HCT116 (cell line): Measurements from ENCODE around the gene SH3TC1. TPM values are rescaled to one million over a fixed set of nuclear protein-coding genes. Genes with fewer than 3 reads are reported as not detected.

Experiments used
- ATAC-seq: fragments of 200-7000 bp; cut with Tn5 transposase; 2 replicates; pipeline ENCODE4 v1.9.1; 2020; ENCODE audit warnings: mild to moderate bottlenecking, moderate library complexity
- BruUV-seq: library from RNA; stranded (reverse); fragments of 400-500 nt; replicated peaks from 2 replicates; lab custom pipeline; 2021; lab: Mats Ljungman, UMichigan
- CTCF ChIA-PET: fragments of 300-600 bp; sonication (Branson Sonifier 250); formaldehyde crosslinking; loops from one replicate; lab custom pipeline; 2021; ENCODE audit warnings: antibody characterized with exemption; lab: Charles Lee
- POLR2A ChIA-PET: fragments of 300-600, 350-600 bp; sonication (Branson Sonifier 250); formaldehyde crosslinking; loops from one replicate; lab custom pipeline; 2021; ENCODE audit warnings: antibody characterized with exemption; lab: Charles Lee
- RAD21 ChIA-PET, 2 experiments: fragments of 300-600 bp; sonication (Branson Sonifier 250); formaldehyde crosslinking; loops; one replicate each; lab custom pipeline; 2023; ENCODE audit warnings: low total read pairs in 2 of 2; ENCODE audit not compliant: uncharacterized antibody in 2 of 2, unreplicated experiment in 2 of 2, low non-redundant PET in 1 of 2; lab: Charles Lee
- DNase-seq: peaks from one replicate; pipeline ENCODE4 v3.0.0-alpha.2; 2010; ENCODE audit warnings: low read depth, low spot score
- H2AFZ ChIP-seq: fragments of 200-600 bp; shearing (Covaris generic), sonication (generic); 2 replicates; pipeline ENCODE4 v1.6.1; 2017; ENCODE audit warnings: low read depth, mixed run types, mixed read lengths, antibody characterized with exemption, low read length; ENCODE audit not compliant: poor library complexity, severe bottlenecking
- H3K27ac ChIP-seq: 2 replicates; pipeline ENCODE4 v1.5.1; 2012; ENCODE audit warnings: low read depth, low read length
- H3K27me3 ChIP-seq: fragments of 200-600 bp; sonication (generic); 2 replicates; pipeline ENCODE4 v1.6.1; 2016; ENCODE audit warnings: mixed run types, low read length, mixed read lengths; ENCODE audit not compliant: insufficient read depth
- H3K36me3 ChIP-seq, 2 experiments: fragments of 200-500 bp in 1 of 2; fragments of 200-600 bp in 1 of 2; sonication (Bioruptor generic) in 1 of 2; sonication (generic) in 1 of 2; 2 replicates each; pipeline versions ENCODE4 v1.5.1 to v1.6.1; 2014 to 2016; ENCODE audit warnings: low read length in 2 of 2, inconsistent platforms in 1 of 2, mixed read lengths in 1 of 2, mixed run types in 1 of 2; ENCODE audit not compliant: insufficient read depth in 2 of 2, control insufficient read depth in 1 of 2
- H3K4me1 ChIP-seq, 2 experiments: fragments of 200-600 bp in 1 of 2; sonication (generic) in 1 of 2; 2 replicates each; pipeline versions ENCODE4 v1.5.1 to v1.6.1; 2012 to 2017; ENCODE audit warnings: low read length in 2 of 2, inconsistent platforms in 1 of 2, mild to moderate bottlenecking in 1 of 2, mixed read lengths in 1 of 2, mixed run types in 1 of 2, moderate library complexity in 1 of 2; ENCODE audit not compliant: insufficient read depth in 2 of 2, control insufficient read depth in 1 of 2
- H3K4me2 ChIP-seq: fragments of 200-600 bp; sonication (generic); 2 replicates; pipeline ENCODE4 v1.6.1; 2017; ENCODE audit warnings: mixed run types, low read length, mixed read lengths
- H3K4me3 ChIP-seq, 2 experiments: fragments of 200-600 bp in 1 of 2; sonication (generic) in 1 of 2; replicated peaks in 1 of 2; 2 replicates each; pipeline ENCODE4 v1.5.1; 2011 to 2016; ENCODE audit warnings: low read length in 2 of 2, control low read depth in 1 of 2, low read depth in 1 of 2, mild to moderate bottlenecking in 1 of 2, mixed read lengths in 1 of 2, mixed run types in 1 of 2
- H3K79me2 ChIP-seq: fragments of 200-600 bp; sonication (generic); 2 replicates; pipeline ENCODE4 v1.6.1; 2017; ENCODE audit warnings: mild to moderate bottlenecking, mixed run types, low read length, moderate library complexity, mixed read lengths; ENCODE audit not compliant: insufficient read depth
- H3K9ac ChIP-seq: fragments of 200-600 bp; sonication (generic); 2 replicates; pipeline ENCODE4 v1.6.1; 2016; ENCODE audit warnings: low read length, mixed read lengths
- H3K9me2 ChIP-seq: fragments of 200-600 bp; sonication (generic), shearing (Covaris generic); 2 replicates; pipeline ENCODE4 v1.6.1; 2017; ENCODE audit warnings: mixed run types, mild to moderate bottlenecking, moderate library complexity; ENCODE audit not compliant: insufficient read depth
- H3K9me3 ChIP-seq, 2 experiments: fragments of 200-500 bp in 1 of 2; fragments of 200-600 bp in 1 of 2; sonication (Bioruptor generic) in 1 of 2; sonication (generic) in 1 of 2; 2 replicates each; pipeline ENCODE4 v1.6.1; 2014 to 2017; ENCODE audit warnings: low read length in 2 of 2, mixed read lengths in 2 of 2, inconsistent platforms in 1 of 2, low read depth in 1 of 2, mild to moderate bottlenecking in 1 of 2, mixed run types in 1 of 2, moderate library complexity in 1 of 2; ENCODE audit not compliant: control insufficient read depth in 1 of 2, insufficient read depth in 1 of 2
- H4K20me1 ChIP-seq: fragments of 200-600 bp; sonication (generic), shearing (Covaris generic); 2 replicates; pipeline ENCODE4 v1.6.1; 2017; ENCODE audit warnings: mixed run types, mild to moderate bottlenecking, moderate library complexity; ENCODE audit not compliant: insufficient read depth
- ELF1 ChIP-seq: IDR thresholded peaks from 2 replicates; pipeline ENCODE4 v1.6.1; 2012; ENCODE audit warnings: low read depth, borderline replicate concordance
- FOSL1 ChIP-seq: IDR thresholded peaks from 2 replicates; pipeline ENCODE4 v1.6.1; 2012; ENCODE audit warnings: low read depth
- POLR2AphosphoS5 ChIP-seq: IDR thresholded peaks from 2 replicates; pipeline ENCODE4 v1.6.1; 2011; ENCODE audit warnings: mild to moderate bottlenecking, low read depth, low read length, moderate library complexity
- SIN3A ChIP-seq: IDR thresholded peaks from 2 replicates; pipeline ENCODE4 v1.6.1; 2012; ENCODE audit warnings: low read depth
- SP1 ChIP-seq: IDR thresholded peaks from 2 replicates; pipeline ENCODE4 v1.6.1; 2012; ENCODE audit warnings: low read depth
- TCF7L2 ChIP-seq: IDR thresholded peaks from 2 replicates; pipeline ENCODE4 v1.7.0; 2011; ENCODE audit warnings: borderline replicate concordance, inconsistent platforms; ENCODE audit not compliant: insufficient read depth, insufficient read length; ENCODE audit errors: extremely low read depth
- ZFX ChIP-seq: fragments of 450-650 bp; IDR thresholded peaks from 2 replicates; pipeline ENCODE4 v1.6.1; 2017
- ZNF274 ChIP-seq: fragments of 200-500 bp; sonication (Bioruptor generic); IDR thresholded peaks from 2 replicates; pipeline ENCODE4 v1.6.1; 2014; ENCODE audit warnings: mild to moderate bottlenecking, low read depth, low read length, inconsistent platforms
- intact Hi-C: fragments of 100-400 bp; cut with micrococcal nuclease; formaldehyde crosslinking; loops from 2 replicates; pipeline ENCODE4 v1.10.0; 2022
- total RNA-seq: library from RNA; stranded (reverse); gene quantifications from one replicate; pipeline ENCODE4 v1.2.1, GENCODE V29; 2021; ENCODE audit not compliant: unreplicated experiment
- TF ChIP-seq, protein P1 (sequence below): IDR thresholded peaks from 2 replicates; pipeline ENCODE4 v1.6.1; 2012
- TF ChIP-seq, protein P2 (sequence below): IDR thresholded peaks from 2 replicates; pipeline ENCODE4 v1.6.1; 2011; ENCODE audit warnings: mild to moderate bottlenecking, low read length, moderate library complexity; ENCODE audit not compliant: insufficient replicate concordance; ENCODE audit errors: extremely low read depth
- TF ChIP-seq, protein P3 (sequence below), 3 experiments: fragments of 200-600 bp in 1 of 3; sonication (generic) in 1 of 3; IDR thresholded peaks in 2 of 3; conservative IDR thresholded peaks in 1 of 3; 2 replicates each; pipeline ENCODE4 v1.5.1; 2012 to 2017; ENCODE audit warnings: low read depth in 2 of 3, low read length in 2 of 3, antibody characterized with exemption in 1 of 3, borderline replicate concordance in 1 of 3, control low read depth in 1 of 3, mild to moderate bottlenecking in 1 of 3, mixed read lengths in 1 of 3, mixed run types in 1 of 3, moderate library complexity in 1 of 3; ENCODE audit not compliant: insufficient read depth in 1 of 3
- TF ChIP-seq, protein P4 (sequence below): IDR thresholded peaks from 2 replicates; pipeline ENCODE4 v1.6.1; 2012; ENCODE audit warnings: low read depth

SH3TC1 gene
- total RNA-seq, 1 experiment from 2014 or later, result 12.5 TPM

DNA sequence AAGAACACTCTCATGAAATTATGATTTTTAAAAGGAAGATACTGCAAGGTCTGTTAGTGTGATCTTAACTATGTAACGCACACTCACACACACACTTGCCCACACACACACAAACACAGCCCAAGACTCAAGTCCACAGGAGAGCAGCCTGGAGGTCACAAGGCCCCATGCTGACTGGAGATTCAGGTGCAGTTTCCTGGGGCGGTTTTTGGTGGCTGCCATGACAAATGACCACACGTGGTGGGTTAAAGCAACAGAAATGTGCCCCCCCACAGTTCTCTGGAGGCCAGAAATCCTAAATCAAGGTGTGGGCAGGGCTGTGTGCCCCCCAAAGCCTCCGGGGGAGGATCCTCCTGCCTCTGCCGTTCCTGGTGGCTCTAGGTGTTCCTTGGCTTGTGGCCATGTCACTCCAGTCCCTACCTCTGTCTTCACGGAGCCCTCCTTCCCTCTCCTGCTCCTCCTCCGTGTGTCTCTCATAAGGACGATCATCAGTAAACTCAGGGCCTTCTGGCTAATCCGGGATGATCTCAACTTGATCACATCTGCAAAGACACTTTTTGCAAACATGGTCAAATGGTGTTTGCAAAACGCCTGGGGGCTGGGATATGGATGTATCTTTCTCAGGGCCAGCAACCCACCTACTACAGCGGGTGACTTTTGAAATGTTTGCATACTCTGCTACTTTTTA is 60.8 kb downstream of the SH3TC1 start:
- H3K4me3 ChIP-seq, result no peak overlapping the region
- H3K4me1 ChIP-seq, result no peaks in the 10 kb centered on the region
- no peak for DNase-seq
- CTCF ChIA-PET, result no interaction called here
- no peak for TF ChIP-seq ZFX
- TF ChIP-seq SP1, result no peak
- no peak for TF ChIP-seq ELF1
- TF ChIP-seq, protein P1, sequence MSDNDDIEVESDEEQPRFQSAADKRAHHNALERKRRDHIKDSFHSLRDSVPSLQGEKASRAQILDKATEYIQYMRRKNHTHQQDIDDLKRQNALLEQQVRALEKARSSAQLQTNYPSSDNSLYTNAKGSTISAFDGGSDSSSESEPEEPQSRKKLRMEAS, result no peak
- no peak for TF ChIP-seq SIN3A
- TF ChIP-seq FOSL1, result no peak
- TF ChIP-seq, protein P2, sequence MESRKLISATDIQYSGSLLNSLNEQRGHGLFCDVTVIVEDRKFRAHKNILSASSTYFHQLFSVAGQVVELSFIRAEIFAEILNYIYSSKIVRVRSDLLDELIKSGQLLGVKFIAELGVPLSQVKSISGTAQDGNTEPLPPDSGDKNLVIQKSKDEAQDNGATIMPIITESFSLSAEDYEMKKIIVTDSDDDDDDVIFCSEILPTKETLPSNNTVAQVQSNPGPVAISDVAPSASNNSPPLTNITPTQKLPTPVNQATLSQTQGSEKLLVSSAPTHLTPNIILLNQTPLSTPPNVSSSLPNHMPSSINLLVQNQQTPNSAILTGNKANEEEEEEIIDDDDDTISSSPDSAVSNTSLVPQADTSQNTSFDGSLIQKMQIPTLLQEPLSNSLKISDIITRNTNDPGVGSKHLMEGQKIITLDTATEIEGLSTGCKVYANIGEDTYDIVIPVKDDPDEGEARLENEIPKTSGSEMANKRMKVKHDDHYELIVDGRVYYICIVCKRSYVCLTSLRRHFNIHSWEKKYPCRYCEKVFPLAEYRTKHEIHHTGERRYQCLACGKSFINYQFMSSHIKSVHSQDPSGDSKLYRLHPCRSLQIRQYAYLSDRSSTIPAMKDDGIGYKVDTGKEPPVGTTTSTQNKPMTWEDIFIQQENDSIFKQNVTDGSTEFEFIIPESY, result no peak
- no peak for TF ChIP-seq ZNF274
- TF ChIP-seq POLR2AphosphoS5, result no peak
- no peak for TF ChIP-seq TCF7L2
- TF ChIP-seq, protein P3, sequence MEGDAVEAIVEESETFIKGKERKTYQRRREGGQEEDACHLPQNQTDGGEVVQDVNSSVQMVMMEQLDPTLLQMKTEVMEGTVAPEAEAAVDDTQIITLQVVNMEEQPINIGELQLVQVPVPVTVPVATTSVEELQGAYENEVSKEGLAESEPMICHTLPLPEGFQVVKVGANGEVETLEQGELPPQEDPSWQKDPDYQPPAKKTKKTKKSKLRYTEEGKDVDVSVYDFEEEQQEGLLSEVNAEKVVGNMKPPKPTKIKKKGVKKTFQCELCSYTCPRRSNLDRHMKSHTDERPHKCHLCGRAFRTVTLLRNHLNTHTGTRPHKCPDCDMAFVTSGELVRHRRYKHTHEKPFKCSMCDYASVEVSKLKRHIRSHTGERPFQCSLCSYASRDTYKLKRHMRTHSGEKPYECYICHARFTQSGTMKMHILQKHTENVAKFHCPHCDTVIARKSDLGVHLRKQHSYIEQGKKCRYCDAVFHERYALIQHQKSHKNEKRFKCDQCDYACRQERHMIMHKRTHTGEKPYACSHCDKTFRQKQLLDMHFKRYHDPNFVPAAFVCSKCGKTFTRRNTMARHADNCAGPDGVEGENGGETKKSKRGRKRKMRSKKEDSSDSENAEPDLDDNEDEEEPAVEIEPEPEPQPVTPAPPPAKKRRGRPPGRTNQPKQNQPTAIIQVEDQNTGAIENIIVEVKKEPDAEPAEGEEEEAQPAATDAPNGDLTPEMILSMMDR (IDR thresholded peaks at IDR 0.05 in 2 of 3, conservative IDR thresholded peaks at IDR 0.05 in 1 of 3; ENCODE audit: borderline replicate concordance in 1 of 3, insufficient read depth in 1 of 3, low read depth in 2 of 3, low read length in 2 of 3), result no peak
- TF ChIP-seq, protein P4, sequence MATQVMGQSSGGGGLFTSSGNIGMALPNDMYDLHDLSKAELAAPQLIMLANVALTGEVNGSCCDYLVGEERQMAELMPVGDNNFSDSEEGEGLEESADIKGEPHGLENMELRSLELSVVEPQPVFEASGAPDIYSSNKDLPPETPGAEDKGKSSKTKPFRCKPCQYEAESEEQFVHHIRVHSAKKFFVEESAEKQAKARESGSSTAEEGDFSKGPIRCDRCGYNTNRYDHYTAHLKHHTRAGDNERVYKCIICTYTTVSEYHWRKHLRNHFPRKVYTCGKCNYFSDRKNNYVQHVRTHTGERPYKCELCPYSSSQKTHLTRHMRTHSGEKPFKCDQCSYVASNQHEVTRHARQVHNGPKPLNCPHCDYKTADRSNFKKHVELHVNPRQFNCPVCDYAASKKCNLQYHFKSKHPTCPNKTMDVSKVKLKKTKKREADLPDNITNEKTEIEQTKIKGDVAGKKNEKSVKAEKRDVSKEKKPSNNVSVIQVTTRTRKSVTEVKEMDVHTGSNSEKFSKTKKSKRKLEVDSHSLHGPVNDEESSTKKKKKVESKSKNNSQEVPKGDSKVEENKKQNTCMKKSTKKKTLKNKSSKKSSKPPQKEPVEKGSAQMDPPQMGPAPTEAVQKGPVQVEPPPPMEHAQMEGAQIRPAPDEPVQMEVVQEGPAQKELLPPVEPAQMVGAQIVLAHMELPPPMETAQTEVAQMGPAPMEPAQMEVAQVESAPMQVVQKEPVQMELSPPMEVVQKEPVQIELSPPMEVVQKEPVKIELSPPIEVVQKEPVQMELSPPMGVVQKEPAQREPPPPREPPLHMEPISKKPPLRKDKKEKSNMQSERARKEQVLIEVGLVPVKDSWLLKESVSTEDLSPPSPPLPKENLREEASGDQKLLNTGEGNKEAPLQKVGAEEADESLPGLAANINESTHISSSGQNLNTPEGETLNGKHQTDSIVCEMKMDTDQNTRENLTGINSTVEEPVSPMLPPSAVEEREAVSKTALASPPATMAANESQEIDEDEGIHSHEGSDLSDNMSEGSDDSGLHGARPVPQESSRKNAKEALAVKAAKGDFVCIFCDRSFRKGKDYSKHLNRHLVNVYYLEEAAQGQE, result no peak
- H3K9me3 ChIP-seq, result no peaks in the 10 kb centered on the region
- H3K9ac ChIP-seq, result no peak overlapping the region
- H2AFZ ChIP-seq, result no peak overlapping the region
- RAD21 ChIA-PET, result no interaction called here
- POLR2A ChIA-PET, result no interaction called here
- no peak overlapping the region for H3K27ac ChIP-seq
- no TSS peak for BruUV-seq
- intact Hi-C loops, result no loop called here
- H3K27me3 ChIP-seq, result no peaks in the 10 kb centered on the region
- no peaks in the 10 kb centered on the region for H4K20me1 ChIP-seq
- H3K36me3 ChIP-seq, result no peaks in the 10 kb centered on the region
- H3K9me2 ChIP-seq, result no peaks in the 10 kb centered on the region
- no peak for ATAC-seq
- H3K4me2 ChIP-seq, result no peak overlapping the region
- no peaks in the 10 kb centered on the region for H3K79me2 ChIP-seq
